ENCODE data around the gene GARIN5A. TPM values are rescaled to one million over a fixed set of nuclear protein-coding genes. Genes with fewer than 3 reads are reported as not detected.

GARIN5A gene
- total and polyA plus RNA-seq, 9 of the 15 experiments (the other 6 are each of a cell fraction or from before 2014, with no cell fraction given) = 0.10 to 0.82 (median 0.23) TPM; not detected in 2

GRCh38 chr19:50495020-50495531 lies 18.4 kb upstream of the GARIN5A start:
- in situ Hi-C loops (cut with MboI) (no loop called here), intact Hi-C loops (cut with micrococcal nuclease) (no loop called here)
- ChIA-PET POLR2A (interaction anchor here (0.6 to 0.7 kb wide), 3 partner anchors 52 to 225 kb away, joined by 3 to 5 read pairs (median 3); no protein-coding TSS in a partner anchor), CTCF (ENCODE audit: low intra/inter-chr PET ratio) (no interaction called here)
- no peaks in the 10 kb centered on the region for H3K9me3 ChIP-seq (replicated peaks; ENCODE audit: control insufficient read depth, insufficient read depth, low read depth, low read length)
- H3K36me3 ChIP-seq (ENCODE audit: control insufficient read depth, insufficient read depth, low read length) = no peaks in the 10 kb centered on the region
- DNase-seq (ENCODE audit: extremely low read depth in 1 of 4, low spot score in 3 of 4) (no peak), ATAC-seq (no peak), FAIRE-seq (peak; percentile 48)
- BruUV-seq (replicated peaks) = no TSS peak
- H3K4me3 ChIP-seq = no peak overlapping the region
- no peak overlapping the region for H3K27ac ChIP-seq (ENCODE audit: extremely low read depth, low read depth, low read length)
- no peak overlapping the region for H2AFZ ChIP-seq (ENCODE audit: low read depth, low read length)
- no peaks in the 10 kb centered on the region for H3K9me1 ChIP-seq (ENCODE audit: control insufficient read depth, insufficient read depth, low read length)
- H3K9ac ChIP-seq (ENCODE audit: insufficient read depth in 1 of 2, low read depth in 2 of 2, low read length in 2 of 2) = no peak overlapping the region
- H3K27me3 ChIP-seq (ENCODE audit: control insufficient read depth in 2 of 2, insufficient read depth in 2 of 2, low read length in 2 of 2) = peaks cover 0 to 10% of the 10 kb centered on the region in 2 experiments; a peak in 2 of 5 replicates
- TF ChIP-seq HDAC6 (IDR thresholded peaks at IDR 0.05; ENCODE audit: low read depth, low read length) (no peak), SIN3B (IDR thresholded peaks at IDR 0.05; ENCODE audit: low read depth) (no peak), ZKSCAN8 (CRISPR knock-in tag; IDR thresholded peaks at IDR 0.05) (peak; percentile 96), U2AF2 (optimal IDR thresholded peaks at IDR 0.05; ENCODE audit: low read depth, low read length) (no peak), STAG1 (CRISPR knock-in tag; IDR thresholded peaks at IDR 0.05; ENCODE audit: borderline replicate concordance) (no peak), ELF4 (CRISPR knock-in tag; IDR thresholded peaks at IDR 0.05) (no peak), FOS (IDR thresholded peaks at IDR 0.05; ENCODE audit: extremely low read depth, insufficient read length) (no peak)
- no peak overlapping the region for H3K4me2 ChIP-seq (ENCODE audit: insufficient read depth, low read length)
- peaks cover 3 to 24% of the 10 kb centered on the region in 2 experiments; a peak in 3 of 5 replicates for H3K4me1 ChIP-seq (replicated peaks in 1 of 2; ENCODE audit: control insufficient read depth in 2 of 2, insufficient read depth in 2 of 2, low read length in 2 of 2)
- no peaks in the 10 kb centered on the region for H3K79me2 ChIP-seq (ENCODE audit: control insufficient read depth, insufficient read depth, low read length)
- WGBS (ENCODE audit: insufficient coverage, low coverage, missing lambda C conversion rate) = 30% methylated on average over 5 of the region's 5 CpGs
- no peaks in the 10 kb centered on the region for H4K20me1 ChIP-seq (replicated peaks; ENCODE audit: control insufficient read depth, insufficient read depth, low read length)
